Endothelial cell of umbilical vein (primary cell): ENCODE data around the gene SUOX. TPM values are rescaled to one million over a fixed set of nuclear protein-coding genes. Genes with fewer than 3 reads are reported as not detected.

Experiments used
- BruUV-seq: library from RNA; stranded (reverse); fragments of 400-500 nt; replicated peaks from 2 replicates; lab custom pipeline; 2021; lab: Mats Ljungman, UMichigan
- CTCF ChIA-PET: fragments of 300-600, 350-600 bp; sonication (Branson Sonifier 250); formaldehyde crosslinking; loops from one replicate; lab custom pipeline; 2021; ENCODE audit warnings: antibody characterized with exemption, inconsistent platforms; lab: Charles Lee
- POLR2A ChIA-PET: fragments of 300-600, 350-600 bp; sonication (Branson Sonifier 250); formaldehyde crosslinking; loops from one replicate; lab custom pipeline; 2021; ENCODE audit warnings: antibody characterized with exemption, inconsistent platforms; lab: Charles Lee
- DNase-seq: peaks from one replicate; pipeline ENCODE4 v3.0.0-alpha.2; 2011; ENCODE audit warnings: low read depth, low spot score
- FAIRE-seq: peaks from 2 replicates; lab custom pipeline; 2011; peaks lifted over from hg19 to GRCh38; lab: Jason Lieb, UNC
- H2AFZ ChIP-seq: 2 replicates; pipeline ENCODE4 v1.6.0; 2012; ENCODE audit warnings: low read depth, low read length, control low read depth, inconsistent platforms
- H3K27ac ChIP-seq: 2 replicates; pipeline ENCODE4 v1.5.1; 2011; ENCODE audit warnings: low read depth, mild to moderate bottlenecking, control low read depth, low read length, moderate library complexity; ENCODE audit not compliant: insufficient read depth
- H3K27me3 ChIP-seq, 2 experiments: 2 replicates each; pipeline versions ENCODE4 v1.6.0 to v1.6.1; 2011; ENCODE audit warnings: low read length in 2 of 2, mixed read lengths in 1 of 2; ENCODE audit not compliant: control insufficient read depth in 2 of 2, insufficient read depth in 2 of 2
- H3K36me3 ChIP-seq, 2 experiments: 2 replicates in 1 of 2; 3 replicates in 1 of 2; pipeline ENCODE4 v1.5.1; 2011; ENCODE audit warnings: low read length in 2 of 2, mild to moderate bottlenecking in 1 of 2, moderate library complexity in 1 of 2; ENCODE audit not compliant: control insufficient read depth in 2 of 2, insufficient read depth in 2 of 2; ENCODE audit errors: extremely low read depth in 1 of 2
- H3K4me1 ChIP-seq: 3 replicates; pipeline ENCODE4 v1.5.1; 2011; ENCODE audit warnings: mild to moderate bottlenecking, low read length; ENCODE audit not compliant: control insufficient read depth, insufficient read depth; ENCODE audit errors: extremely low read depth
- H3K4me2 ChIP-seq: 2 replicates; pipeline ENCODE4 v1.6.1; 2011; ENCODE audit warnings: low read length, control low read depth, mixed read lengths; ENCODE audit not compliant: insufficient read depth
- H3K4me3 ChIP-seq, 3 experiments: fragments of 200-600 bp in 1 of 3; sonication (generic), shearing (Covaris generic) in 1 of 3; replicated peaks in 1 of 3; 2 replicates each; pipeline ENCODE4 v1.5.1; 2011 to 2016; ENCODE audit warnings: control low read depth in 3 of 3, low read length in 3 of 3, mild to moderate bottlenecking in 2 of 3, inconsistent platforms in 1 of 3, low read depth in 1 of 3, moderate library complexity in 1 of 3; ENCODE audit not compliant: insufficient read depth in 1 of 3
- H3K79me2 ChIP-seq: 2 replicates; pipeline ENCODE4 v1.6.0; 2012; ENCODE audit warnings: low read length, inconsistent platforms; ENCODE audit not compliant: control insufficient read depth, insufficient read depth
- H3K9ac ChIP-seq: replicated peaks from 2 replicates; pipeline ENCODE3; 2011; ENCODE audit warnings: low read length, control low read depth; ENCODE audit not compliant: insufficient read depth; ENCODE audit errors: extremely low read depth
- H3K9me1 ChIP-seq: replicated peaks from 3 replicates; pipeline ENCODE4 v1.6.0; 2011; ENCODE audit warnings: mild to moderate bottlenecking, low read length; ENCODE audit not compliant: control insufficient read depth, insufficient read depth; ENCODE audit errors: extremely low read depth
- H3K9me3 ChIP-seq: replicated peaks from 2 replicates; pipeline ENCODE4 v1.5.1; 2012; ENCODE audit warnings: low read length, inconsistent platforms; ENCODE audit not compliant: control insufficient read depth, insufficient read depth
- H4K20me1 ChIP-seq: replicated peaks from 2 replicates; pipeline ENCODE3; 2011; ENCODE audit warnings: mild to moderate bottlenecking, low read length; ENCODE audit not compliant: control insufficient read depth, insufficient read depth; ENCODE audit errors: extremely low read depth
- CTCF ChIP-seq, 2 donors: IDR thresholded peaks; 1 replicate in 1 of 2; 2 replicates in 1 of 2; pipeline ENCODE4 v1.5.1; 2011; ENCODE audit warnings: low read length in 2 of 2, mild to moderate bottlenecking in 2 of 2, moderate library complexity in 2 of 2, control low read depth in 1 of 2, inconsistent platforms in 1 of 2, low read depth in 1 of 2; ENCODE audit not compliant: insufficient read depth in 1 of 2; ENCODE audit errors: extremely low read depth in 1 of 2
- EZH2 ChIP-seq: IDR thresholded peaks from 2 replicates; pipeline ENCODE4 v1.6.1; 2012; ENCODE audit warnings: borderline replicate concordance, low read depth, mild to moderate bottlenecking, moderate library complexity, low read length, inconsistent platforms; ENCODE audit not compliant: severe bottlenecking
- FOS ChIP-seq: IDR thresholded peaks from 2 replicates; pipeline ENCODE4 v1.6.1; 2011; ENCODE audit warnings: mild to moderate bottlenecking, low read length, moderate library complexity, borderline replicate concordance; ENCODE audit not compliant: insufficient read depth
- JUN ChIP-seq: IDR thresholded peaks from 2 replicates; pipeline ENCODE4 v1.6.1; 2011; ENCODE audit warnings: borderline replicate concordance, low read depth; ENCODE audit not compliant: insufficient read length, insufficient read depth
- MYC ChIP-seq: IDR thresholded peaks from one replicate; pipeline ENCODE4 v1.6.1; 2011; ENCODE audit warnings: mild to moderate bottlenecking, low read depth, low read length
- dilution Hi-C: fragments of 300-500 bp; cut with MboI; formaldehyde crosslinking; loops from one replicate; pipeline ENCODE4 v1.15.0; 2019; ENCODE audit warnings: low sequenced_read_pairs; ENCODE audit not compliant: extremely low pct_ligation_motif_present
- intact Hi-C: fragments of 100-400 bp; cut with micrococcal nuclease; formaldehyde crosslinking; loops from one replicate; pipeline ENCODE4 v1.10.0; 2022
- polyA plus RNA-seq, 4 experiments: library from polyadenylated mRNA; depleted of rRNA in 3 of 4; stranded (reverse) in 3 of 4; unstranded in 1 of 4; fragments of >200 nt; gene quantifications; 2 replicates each; pipeline versions ENCODE4 v1.2.1 to v1.2.3, GENCODE V29; 2011 to 2012; ENCODE audit warnings: missing spikeins in 1 of 4
- total RNA-seq: library from RNA; stranded (reverse); gene quantifications from 2 replicates; pipeline ENCODE4 v1.2.3, GENCODE V29; 2021

The SUOX gene
- total and polyA plus RNA-seq, 2 donors (not counting 3 experiments of a cell fraction or from before 2014, with no cell fraction given) = 24.3 to 31.4 TPM

GRCh38 chr12:55983232-55983842 lies 13.7 kb upstream of the SUOX start:
- Histone ChIP-seq H3K9ac (no peak overlapping the region), H3K9me1 (no peaks in the 10 kb centered on the region), H4K20me1 (no peaks in the 10 kb centered on the region), H3K36me3 (peaks cover 12% of the 10 kb centered on the region in 2 experiments), H3K4me2 (no peak overlapping the region), H3K4me1 (no peaks in the 10 kb centered on the region), H3K9me3 (no peaks in the 10 kb centered on the region), H3K79me2 (peaks cover 19% of the 10 kb centered on the region), H3K27me3 (no peaks in the 10 kb centered on the region), H3K27ac (no peak overlapping the region), H3K4me3 (no peak overlapping the region), H2AFZ (no peak overlapping the region)
- POLR2A ChIA-PET = interaction anchor here (3.4 kb wide), 1 partner anchor 9 kb away, joined by 18 read pairs; the partner anchor contains the start of gene RAB5B
- DNase-seq (no peak), FAIRE-seq (no peak)
- CTCF ChIA-PET = interaction anchor here (0.7 to 3.1 kb wide), 3 partner anchors 12 to 52 kb away, joined by 3 to 18 read pairs (median 7); no protein-coding TSS in a partner anchor
- intact Hi-C loops (no loop called here), dilution Hi-C loops (loop anchor here (10.0 kb wide), 1 partner anchor 229 kb away; no protein-coding TSS in a partner anchor)
- no peak for TF ChIP-seq EZH2
- TF ChIP-seq MYC = no peak
- no peak for TF ChIP-seq FOS
- no peak for TF ChIP-seq CTCF (IDR thresholded peaks at IDR 0.05; ENCODE audit: extremely low read depth in 1 of 2, insufficient read depth in 1 of 2, low read depth in 1 of 2, low read length in 2 of 2)
- no peak for TF ChIP-seq JUN
- BruUV-seq = no TSS peak
